ENCODE measurements around the gene TJP2. TPM values are rescaled to one million over a fixed set of nuclear protein-coding genes. Genes with fewer than 3 reads are reported as not detected.

Gene TJP2
- total and polyA plus RNA-seq, 2 donors (not counting 3 experiments of a cell fraction or from before 2014, with no cell fraction given), result 83.0 to 168 TPM

- H3K9ac ChIP-seq (replicated peaks; ENCODE audit: extremely low read depth, insufficient read depth, low read length), result no peak overlapping the region
- POLR2A ChIA-PET, result no interaction called here
- CTCF ChIA-PET, result interaction anchor here (1.1 to 10.1 kb wide), 8 partner anchors 15 to 161 kb away, joined by 4 to 281 read pairs (median 12); partner anchors contain the start of genes FXN and TJP2
- FAIRE-seq (no peak), DNase-seq (ENCODE audit: low read depth, low spot score) (no peak)
- H4K20me1 ChIP-seq (replicated peaks; ENCODE audit: control insufficient read depth, extremely low read depth, insufficient read depth, low read length), result no peaks in the 10 kb centered on the region
- no peak overlapping the region for H2AFZ ChIP-seq (ENCODE audit: low read depth, low read length)
- H3K4me2 ChIP-seq (ENCODE audit: insufficient read depth, low read length), result no peak overlapping the region
- H3K4me1 ChIP-seq (ENCODE audit: control insufficient read depth, extremely low read depth, insufficient read depth, low read length), result peaks cover 10% of the 10 kb centered on the region
- H3K79me2 ChIP-seq (ENCODE audit: control insufficient read depth, insufficient read depth, low read length), result peaks cover 98% of the 10 kb centered on the region
- H3K27me3 ChIP-seq (ENCODE audit: control insufficient read depth in 2 of 2, insufficient read depth in 2 of 2, low read length in 2 of 2), result no peaks in the 10 kb centered on the region
- no peaks in the 10 kb centered on the region for H3K9me1 ChIP-seq (replicated peaks; ENCODE audit: control insufficient read depth, extremely low read depth, insufficient read depth, low read length)
- intact Hi-C loops (cut with micrococcal nuclease) (no loop called here), dilution Hi-C loops (cut with MboI; ENCODE audit: extremely low pct_ligation_motif_present, low sequenced_read_pairs) (no loop called here)
- no peaks in the 10 kb centered on the region for H3K36me3 ChIP-seq (ENCODE audit: control insufficient read depth in 2 of 2, extremely low read depth in 1 of 2, insufficient read depth in 2 of 2, low read length in 2 of 2)
- TF ChIP-seq JUN (IDR thresholded peaks at IDR 0.05; ENCODE audit: borderline replicate concordance, insufficient read depth, insufficient read length, low read depth), result no peak
- no peak for TF ChIP-seq MYC (IDR thresholded peaks at IDR 0.05; ENCODE audit: low read depth, low read length)
- TF ChIP-seq FOS (IDR thresholded peaks at IDR 0.05; ENCODE audit: borderline replicate concordance, insufficient read depth, low read length), result no peak
- no peak for TF ChIP-seq POLR2AphosphoS5 (IDR thresholded peaks at IDR 0.05; ENCODE audit: insufficient read depth, low read depth, low read length)
- no peak for TF ChIP-seq GATA2 (IDR thresholded peaks at IDR 0.05; ENCODE audit: insufficient read depth, insufficient read length, low read depth, low read length)
- no peak for TF ChIP-seq EZH2 (IDR thresholded peaks at IDR 0.05; ENCODE audit: borderline replicate concordance, low read depth, low read length, severe bottlenecking)
- no peak for TF ChIP-seq POLR2A (IDR thresholded peaks at IDR 0.05; ENCODE audit: low read depth, low read length)
- TF ChIP-seq CTCF (IDR thresholded peaks at IDR 0.05; ENCODE audit: extremely low read depth in 1 of 2, insufficient read depth in 1 of 2, low read depth in 1 of 2, low read length in 2 of 2), result no peak
- TF ChIP-seq MAX (IDR thresholded peaks at IDR 0.05; ENCODE audit: insufficient read depth, insufficient read length), result no peak
- no peak overlapping the region for H3K4me3 ChIP-seq (replicated peaks in 1 of 3; ENCODE audit: insufficient read depth in 1 of 3, low read depth in 1 of 3, low read length in 3 of 3)
- H3K27ac ChIP-seq (ENCODE audit: insufficient read depth, low read depth, low read length), result no peak overlapping the region
- H3K9me3 ChIP-seq (replicated peaks; ENCODE audit: control insufficient read depth, insufficient read depth, low read length), result no peaks in the 10 kb centered on the region
- no TSS peak for BruUV-seq (replicated peaks)
Observed at GRCh38 chr9:69195668-69196067, 21.6 kb downstream of the TJP2 start.

Measured in endothelial cell of umbilical vein (primary cell).